ENCODE measurements around the gene FOXA2.

The FOXA2 gene

GRCh38 chr20:22536956-22537756 lies 47.2 kb downstream of the FOXA2 start:
- no peak for DNase-seq (ENCODE audit: low spot score)

- no peak for DNase-seq (ENCODE audit: low spot score)
Observed at GRCh38 chr20:22536141-22536828, 48.1 kb downstream of the FOXA2 start.

- DNase-seq (ENCODE audit: low spot score) = no peak
Observed at GRCh38 chr20:22535483-22535882, 48.9 kb downstream of the FOXA2 start.

DNA sequence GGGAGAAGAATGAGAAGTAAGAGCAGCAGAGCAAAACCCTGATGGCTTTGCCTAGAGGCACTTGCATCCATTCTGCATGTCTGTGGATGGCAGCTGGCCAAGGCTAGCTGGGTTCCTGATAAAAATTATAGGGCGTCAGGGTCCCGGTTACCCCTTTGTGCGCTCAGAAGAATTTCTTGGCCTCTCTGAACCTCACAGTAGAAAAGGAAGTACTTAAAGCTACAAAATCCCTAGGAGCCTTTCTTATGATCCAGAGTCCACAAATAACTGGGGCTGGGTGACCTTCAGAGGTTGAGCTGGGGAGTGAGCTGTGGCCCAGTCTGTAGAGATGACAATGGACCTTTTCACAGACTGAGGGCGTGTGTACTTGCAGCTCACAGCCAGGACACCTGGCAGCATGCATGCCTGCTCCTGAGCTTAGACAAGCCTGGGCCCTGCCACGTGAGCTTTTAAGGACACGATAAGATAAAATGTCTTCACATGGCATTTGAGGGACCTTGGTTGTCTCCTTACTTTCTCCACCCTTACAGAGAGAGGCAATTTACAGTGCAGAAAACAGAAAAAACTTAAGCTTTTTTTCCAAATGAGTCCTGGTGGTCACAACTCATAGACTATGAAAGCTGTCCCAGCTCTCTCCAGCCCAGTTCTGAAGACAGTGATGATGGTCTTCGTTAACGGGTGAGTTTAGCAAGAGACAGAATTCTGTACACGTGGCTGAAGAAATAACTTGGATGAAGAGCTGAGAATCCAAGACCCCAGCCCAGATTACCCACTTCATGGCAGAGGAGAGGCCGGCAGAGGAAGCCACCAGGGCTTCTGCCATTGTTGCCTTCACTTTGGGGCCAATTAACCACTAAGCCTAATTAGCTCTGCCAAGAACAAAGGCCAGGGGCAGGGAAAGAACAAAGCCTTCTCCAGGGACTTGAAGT lies 50.3 kb downstream of the FOXA2 start:
- DNase-seq (ENCODE audit: low spot score) = no peak

DNA sequence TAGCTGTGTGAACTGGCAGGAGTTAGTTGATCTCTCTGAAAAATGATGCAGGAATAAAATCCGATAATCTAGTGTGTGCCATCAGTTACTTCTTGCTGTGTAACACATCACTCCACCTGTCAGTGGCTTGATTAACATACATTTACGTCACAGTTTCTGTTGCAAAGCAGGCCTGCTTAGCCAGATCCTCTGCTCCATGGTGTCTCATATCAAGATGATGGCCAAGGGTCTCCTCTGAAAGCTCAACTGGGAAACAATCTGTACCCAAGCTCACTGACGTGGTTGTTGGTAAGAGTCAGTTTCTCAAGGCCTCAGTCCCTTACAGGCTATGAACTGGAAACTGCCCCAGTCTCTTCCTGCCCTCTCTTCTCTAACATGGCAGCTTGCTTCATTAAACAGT lies 51.8 kb downstream of the FOXA2 start:
- no peak for DNase-seq (ENCODE audit: low spot score)

DNA sequence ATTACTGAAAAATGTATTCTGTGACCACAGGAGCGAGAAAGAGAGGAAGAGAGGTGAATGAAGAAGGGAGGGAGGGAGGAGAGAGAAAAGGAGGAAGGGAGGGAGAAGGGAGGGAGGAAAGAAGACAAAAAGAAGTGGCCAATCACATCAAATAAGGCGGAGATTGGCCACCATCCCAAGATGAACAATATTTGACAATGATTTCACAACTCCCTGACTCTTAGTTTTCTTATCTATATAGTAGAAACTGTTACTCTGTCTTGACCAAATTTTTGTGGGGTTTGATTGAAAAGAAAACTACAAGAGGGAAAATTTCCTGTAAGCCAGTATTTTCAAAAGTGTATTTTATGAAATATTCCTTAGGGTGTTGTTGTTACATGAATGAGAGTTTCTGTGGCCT lies 52.6 kb downstream of the FOXA2 start:
- no peak for DNase-seq (ENCODE audit: low spot score)

- DNase-seq (ENCODE audit: low spot score) = no peak
Observed at GRCh38 chr20:22531056-22531615, 53.2 kb downstream of the FOXA2 start.
